Mucosa of descending colon (tissue), 3 donors: ENCODE measurements around the gene TCF12. TPM values are rescaled to one million over a fixed set of nuclear protein-coding genes. Genes with fewer than 3 reads are reported as not detected.
"Not testable (repeated sequence)": the region's sequence is repeated elsewhere in the genome, so short reads cannot be mapped to it uniquely, and the experiment has no call there.

Experiments
- ATAC-seq: fragments of 200-7000 bp; cut with Tn5 transposase; one replicate; pipeline ENCODE4 v1.9.1; 2020; ENCODE audit warnings: mild to moderate bottlenecking, moderate library complexity
- DNase-seq, 3 donors: peaks; one replicate each; pipeline ENCODE4 v3.0.0-alpha.2; 2020
- H3K36me3 ChIP-seq: fragments of 200-600 bp; one replicate; pipeline ENCODE4 v1.8.0; 2021; ENCODE audit warnings: low read depth, mild to moderate bottlenecking
- H3K4me1 ChIP-seq: fragments of 200-600 bp; one replicate; pipeline ENCODE4 v1.8.0; 2021; ENCODE audit warnings: low read depth, mild to moderate bottlenecking
- H3K4me3 ChIP-seq: fragments of 200-600 bp; one replicate; pipeline ENCODE4 v1.8.0; 2021; ENCODE audit warnings: mild to moderate bottlenecking
- H3K9me3 ChIP-seq: fragments of 200-600 bp; one replicate; pipeline ENCODE4 v1.8.0; 2021; ENCODE audit warnings: mild to moderate bottlenecking
- CTCF ChIP-seq: fragments of 200-600 bp; IDR thresholded peaks from one replicate; pipeline ENCODE4 v1.8.0; 2022; ENCODE audit warnings: antibody characterized with exemption, mild to moderate bottlenecking
- intact Hi-C, 2 donors: fragments of 100-400 bp; cut with DNase I in 1 of 2; cut with micrococcal nuclease in 1 of 2; formaldehyde crosslinking; loops; one replicate each; pipeline versions ENCODE4 v1.11.0 to v1.11.1; 2022; cut with DNase I, micrococcal nuclease
- total RNA-seq, 3 donors: library from RNA; stranded (reverse); fragmentation: NEBNext Ultra II Directional in 2 of 3; extraction: Animal tissue kit (Norgen Biotek cat#: 25700) in 2 of 3; gene quantifications; one replicate each; pipeline versions ENCODE4 v1.2.1 to v1.2.4, GENCODE V29; 2021 to 2023
- donor health status: DM: no; HTN: no; CAD: no; lungs with moderate emphysema.
- donor health status: DM: no; HTN: no; CAD: no.
- donor health status: DM: no; HTN: yes; CAD: no.

Gene TCF12
- total RNA-seq, 3 donors from 2014 or later: 74.1 to 118 (median 106) TPM

DNA sequence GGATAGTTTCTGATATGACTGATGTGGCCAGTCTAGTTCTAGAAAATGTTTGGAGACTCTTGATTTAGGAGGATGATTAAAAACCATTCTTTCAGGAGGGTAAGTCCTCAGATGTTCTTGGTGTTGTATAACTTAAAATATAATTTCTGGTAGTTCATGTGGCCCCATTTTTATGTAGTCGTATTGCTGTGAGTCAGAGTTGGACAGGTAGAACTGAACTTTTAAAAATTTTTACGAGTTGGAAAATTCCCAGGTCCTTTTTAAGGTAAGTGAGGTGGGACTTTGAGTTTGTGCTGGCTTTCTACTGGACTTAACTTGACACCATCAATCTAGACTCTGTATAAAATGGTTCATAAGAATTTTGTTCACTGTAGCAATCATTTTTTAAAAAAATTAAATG is 92.3 kb downstream of the TCF12 start:
- Histone ChIP-seq H3K4me1 (no peaks in the 10 kb centered on the region), H3K9me3 (no peaks in the 10 kb centered on the region), H3K4me3 (no peak overlapping the region), H3K36me3 (no peaks in the 10 kb centered on the region)
- ATAC-seq (no peak), DNase-seq (no peak)
- intact Hi-C loops: no loop called here
- no peak for TF ChIP-seq CTCF

- Histone ChIP-seq H3K9me3 (no peaks in the 10 kb centered on the region), H3K4me3 (no peak overlapping the region), H3K36me3 (no peaks in the 10 kb centered on the region), H3K4me1 (no peaks in the 10 kb centered on the region)
- intact Hi-C loops: no loop called here
- ATAC-seq (no peak), DNase-seq (no peak)
- no peak for TF ChIP-seq CTCF
Measured at GRCh38 chr15:57012556-57012955, 94.1 kb downstream of the TCF12 start.

- H3K4me3 ChIP-seq, H3K9me3 ChIP-seq, intact Hi-C loops, DNase-seq, H3K36me3 ChIP-seq, H3K4me1 ChIP-seq, ATAC-seq: not testable (repeated sequence)
Measured at GRCh38 chr15:57014896-57015295, 96.5 kb downstream of the TCF12 start.

DNA sequence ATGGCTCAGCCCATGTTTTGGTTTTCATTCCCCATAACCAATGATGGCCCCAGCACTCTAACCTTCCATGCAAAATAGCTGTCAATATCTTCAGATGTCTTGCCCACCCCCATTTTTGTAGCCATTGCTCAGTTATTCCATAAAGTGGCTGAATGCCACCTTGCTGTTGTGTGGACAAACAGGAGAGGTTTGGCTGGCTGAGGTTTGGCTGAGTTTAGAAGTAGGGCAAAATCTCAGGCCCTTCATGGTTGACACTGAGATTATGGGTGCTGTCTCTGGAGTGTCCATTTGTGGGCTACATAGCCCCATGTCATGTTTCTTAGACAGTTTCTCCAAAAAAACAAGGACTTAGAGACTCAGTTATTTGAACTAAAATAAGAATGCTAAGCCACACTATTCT is 96.9 kb downstream of the TCF12 start:
- no peak for TF ChIP-seq CTCF
- peaks cover 8% of the 10 kb centered on the region for H3K4me1 ChIP-seq
- no peak for DNase-seq
- H3K36me3 ChIP-seq: no peaks in the 10 kb centered on the region
- no peaks in the 10 kb centered on the region for H3K9me3 ChIP-seq
- no peak overlapping the region for H3K4me3 ChIP-seq
- ATAC-seq: no peak
- intact Hi-C loops: no loop called here

DNA sequence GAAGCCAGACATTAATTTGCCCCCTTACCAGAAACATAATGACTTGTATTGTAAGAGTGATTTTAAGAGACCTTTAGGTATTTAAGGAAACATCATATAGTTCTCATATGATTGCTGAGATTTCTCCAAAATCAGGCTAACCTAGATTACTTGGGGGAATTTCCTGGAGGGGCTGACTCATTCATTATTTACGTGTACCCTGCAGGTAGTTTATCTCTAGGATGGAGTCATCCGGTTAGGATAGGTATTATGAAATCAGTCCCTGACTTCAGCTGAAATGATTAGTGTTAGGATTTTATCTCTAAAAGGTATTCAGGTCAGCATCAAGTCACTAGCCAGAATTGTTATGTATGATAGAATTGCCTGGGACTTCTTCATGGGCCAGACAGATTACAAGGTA is 97.5 kb downstream of the TCF12 start:
- H3K4me3 ChIP-seq: no peak overlapping the region
- ATAC-seq: peak; percentile 43

GRCh38 chr15:57017024-57017423 is 98.6 kb downstream of the TCF12 start:
- ATAC-seq (no peak), DNase-seq (no peak)
- no peak overlapping the region for H3K4me3 ChIP-seq
- no peak for TF ChIP-seq CTCF
- H3K4me1 ChIP-seq: peaks cover 8% of the 10 kb centered on the region
- H3K36me3 ChIP-seq: no peaks in the 10 kb centered on the region
- intact Hi-C loops: no loop called here
- H3K9me3 ChIP-seq: no peaks in the 10 kb centered on the region

More for the DNA sequence above, 97.5 kb downstream of the TCF12 start:
- TF ChIP-seq CTCF: no peak
- Histone ChIP-seq H3K36me3 (no peaks in the 10 kb centered on the region), H3K9me3 (no peaks in the 10 kb centered on the region), H3K4me1 (peaks cover 8% of the 10 kb centered on the region)
- no peak for DNase-seq
- intact Hi-C loops: no loop called here
